WTC11 (cell line): ENCODE data around the gene PLEKHM3. TPM values are rescaled to one million over a fixed set of nuclear protein-coding genes. Genes with fewer than 3 reads are reported as not detected.

Experiments used
- ATAC-seq: fragments of 200-7000 bp; cut with Tn5 transposase; 2 replicates; pipeline ENCODE4 v1.10.0; 2021; ENCODE audit warnings: mild to moderate bottlenecking, moderate library complexity
- CTCF ChIA-PET: fragments of 300-600 bp; sonication (Branson Sonifier 250); formaldehyde crosslinking; loops from one replicate; lab custom pipeline; 2021; ENCODE audit warnings: antibody characterized with exemption; lab: Charles Lee
- POLR2A ChIA-PET: fragments of 350-600 bp; sonication (Branson Sonifier 250); formaldehyde crosslinking; loops from one replicate; lab custom pipeline; 2021; ENCODE audit warnings: antibody characterized with exemption; lab: Charles Lee
- DNase-seq: peaks from one replicate; pipeline ENCODE4 v3.0.0; 2021; ENCODE audit warnings: low spot score
- H3K27ac Mint-ChIP-seq: 2 replicates; pipeline ENCODE4 v1.8.0; 2021; ENCODE audit warnings: mixed read lengths
- H3K27me3 Mint-ChIP-seq: 2 replicates; pipeline ENCODE4 v1.8.0; 2021; ENCODE audit warnings: low read depth, mild to moderate bottlenecking, moderate library complexity, mixed read lengths
- H3K36me3 Mint-ChIP-seq: 2 replicates; pipeline ENCODE4 v1.8.0; 2021; ENCODE audit warnings: mixed read lengths
- H3K4me1 Mint-ChIP-seq: 2 replicates; pipeline ENCODE4 v1.8.0; 2022; ENCODE audit warnings: mixed read lengths
- H3K4me3 Mint-ChIP-seq: 2 replicates; pipeline ENCODE4 v1.8.0; 2021; ENCODE audit warnings: mild to moderate bottlenecking, moderate library complexity, mixed read lengths
- H3K9me3 Mint-ChIP-seq: 2 replicates; pipeline ENCODE4 v1.8.0; 2021; ENCODE audit warnings: mixed read lengths
- CREB1 ChIP-seq: sonication (generic); formaldehyde crosslinking; IDR thresholded peaks from 2 replicates; pipeline ENCODE4 v1.8.0; 2023; ENCODE audit warnings: mild to moderate bottlenecking, missing genetic modification reagents
- CREM ChIP-seq: sonication (generic); formaldehyde crosslinking; IDR thresholded peaks from 2 replicates; pipeline ENCODE4 v1.8.1; 2022; ENCODE audit warnings: mild to moderate bottlenecking, missing genetic modification reagents, moderate library complexity
- ESRRA ChIP-seq: sonication (generic); formaldehyde crosslinking; IDR thresholded peaks from 2 replicates; pipeline ENCODE4 v1.8.1; 2022; ENCODE audit warnings: mild to moderate bottlenecking, missing genetic modification reagents, borderline replicate concordance
- JAZF1 ChIP-seq: fragments of 250-450 bp; sonication (Bioruptor Pico); IDR thresholded peaks from 2 replicates; pipeline ENCODE4 v1.9.0; 2021; ENCODE audit warnings: moderate library complexity, mild to moderate bottlenecking, inconsistent platforms
- NFATC4 ChIP-seq: fragments of 250-450 bp; sonication (Bioruptor Pico); IDR thresholded peaks from 2 replicates; pipeline ENCODE4 v1.9.0; 2021; ENCODE audit warnings: mild to moderate bottlenecking
- NFYB ChIP-seq: sonication (generic); formaldehyde crosslinking; conservative IDR thresholded peaks from 2 replicates; pipeline ENCODE4 v1.8.0; 2022; ENCODE audit warnings: low read depth, missing genetic modification reagents
- RELA ChIP-seq: sonication (generic); formaldehyde crosslinking; IDR thresholded peaks from 2 replicates; pipeline ENCODE4 v1.8.1; 2022; ENCODE audit warnings: missing genetic modification reagents, mild to moderate bottlenecking, borderline replicate concordance
- SMAD4 ChIP-seq: sonication (generic); formaldehyde crosslinking; IDR thresholded peaks from 2 replicates; pipeline ENCODE4 v1.8.0; 2022; ENCODE audit warnings: mild to moderate bottlenecking, missing genetic modification reagents
- TEAD1 ChIP-seq: sonication (generic); formaldehyde crosslinking; IDR thresholded peaks from 2 replicates; pipeline ENCODE4 v1.8.0; 2022; ENCODE audit warnings: mild to moderate bottlenecking, missing genetic modification reagents
- ZNF121 ChIP-seq: sonication (generic); formaldehyde crosslinking; IDR thresholded peaks from 2 replicates; pipeline ENCODE4 v1.8.0; 2023; ENCODE audit warnings: missing genetic modification reagents
- ZNF317 ChIP-seq: sonication (generic); formaldehyde crosslinking; IDR thresholded peaks from 2 replicates; pipeline ENCODE4 v1.8.1; 2023; ENCODE audit warnings: low read depth, mild to moderate bottlenecking, moderate library complexity, missing genetic modification reagents, borderline replicate concordance
- ZNF423 ChIP-seq: fragments of 250-450 bp; sonication (Bioruptor Pico); IDR thresholded peaks from 2 replicates; pipeline ENCODE4 v2.1.2; 2022; ENCODE audit warnings: mild to moderate bottlenecking, moderate library complexity
- ZNF671 ChIP-seq: fragments of 250-450 bp; sonication (Bioruptor Pico); IDR thresholded peaks from 2 replicates; pipeline ENCODE4 v1.8.0; 2021; ENCODE audit warnings: mild to moderate bottlenecking
- total RNA-seq: library from RNA; stranded (reverse); gene quantifications from 3 replicates; pipeline ENCODE4 v1.2.3, GENCODE V29; 2021
- TF ChIP-seq, protein P1 (sequence below): sonication (generic); formaldehyde crosslinking; IDR thresholded peaks from 2 replicates; pipeline ENCODE4 v1.8.0; 2022; ENCODE audit warnings: mild to moderate bottlenecking, missing genetic modification reagents
- TF ChIP-seq, protein P2 (sequence below): fragments of 250-450 bp; sonication (Bioruptor Pico); IDR thresholded peaks from 2 replicates; pipeline ENCODE4 v1.9.0; 2021; ENCODE audit warnings: mild to moderate bottlenecking
- TF ChIP-seq, protein P3 (sequence below): sonication (generic); formaldehyde crosslinking; IDR thresholded peaks from 2 replicates; pipeline ENCODE4 v1.8.0; 2022; ENCODE audit warnings: mild to moderate bottlenecking, missing genetic modification reagents
- TF ChIP-seq, protein P4 (sequence below): sonication (generic); formaldehyde crosslinking; IDR thresholded peaks from 2 replicates; pipeline ENCODE4 v1.8.1; 2023; ENCODE audit warnings: mild to moderate bottlenecking, missing genetic modification reagents, moderate library complexity
- TF ChIP-seq, protein P5 (sequence below): sonication (generic); formaldehyde crosslinking; IDR thresholded peaks from 2 replicates; pipeline ENCODE4 v1.8.0; 2023; ENCODE audit warnings: missing genetic modification reagents

The PLEKHM3 gene
- total RNA-seq, 1 experiment from 2014 or later = 5.8 TPM

DNA sequence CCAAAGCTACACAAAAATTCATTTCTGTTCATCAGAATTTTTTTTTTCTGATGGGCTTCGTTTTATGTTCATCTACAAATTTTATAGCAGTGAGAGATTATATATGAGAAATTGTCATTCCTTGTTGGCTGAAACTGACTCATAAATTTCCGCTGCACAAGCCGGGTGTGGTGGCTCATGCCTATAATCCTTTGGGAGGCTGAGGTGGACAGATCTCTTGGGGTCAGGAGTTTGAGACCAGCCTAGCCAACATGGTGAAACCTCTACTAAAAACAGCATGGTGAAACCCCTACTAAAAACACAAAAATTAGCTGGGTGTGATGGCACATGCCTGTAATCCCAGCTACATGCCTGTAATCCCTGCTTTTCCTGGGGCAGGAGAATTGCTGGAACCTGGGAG lies 72.0 kb downstream of the PLEKHM3 start (continued):
- TF ChIP-seq NFATC4 (CRISPR knock-in tag) = no peak
- TF ChIP-seq, protein P1, sequence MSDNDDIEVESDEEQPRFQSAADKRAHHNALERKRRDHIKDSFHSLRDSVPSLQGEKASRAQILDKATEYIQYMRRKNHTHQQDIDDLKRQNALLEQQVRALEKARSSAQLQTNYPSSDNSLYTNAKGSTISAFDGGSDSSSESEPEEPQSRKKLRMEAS (CRISPR knock-in tag) = no peak

DNA sequence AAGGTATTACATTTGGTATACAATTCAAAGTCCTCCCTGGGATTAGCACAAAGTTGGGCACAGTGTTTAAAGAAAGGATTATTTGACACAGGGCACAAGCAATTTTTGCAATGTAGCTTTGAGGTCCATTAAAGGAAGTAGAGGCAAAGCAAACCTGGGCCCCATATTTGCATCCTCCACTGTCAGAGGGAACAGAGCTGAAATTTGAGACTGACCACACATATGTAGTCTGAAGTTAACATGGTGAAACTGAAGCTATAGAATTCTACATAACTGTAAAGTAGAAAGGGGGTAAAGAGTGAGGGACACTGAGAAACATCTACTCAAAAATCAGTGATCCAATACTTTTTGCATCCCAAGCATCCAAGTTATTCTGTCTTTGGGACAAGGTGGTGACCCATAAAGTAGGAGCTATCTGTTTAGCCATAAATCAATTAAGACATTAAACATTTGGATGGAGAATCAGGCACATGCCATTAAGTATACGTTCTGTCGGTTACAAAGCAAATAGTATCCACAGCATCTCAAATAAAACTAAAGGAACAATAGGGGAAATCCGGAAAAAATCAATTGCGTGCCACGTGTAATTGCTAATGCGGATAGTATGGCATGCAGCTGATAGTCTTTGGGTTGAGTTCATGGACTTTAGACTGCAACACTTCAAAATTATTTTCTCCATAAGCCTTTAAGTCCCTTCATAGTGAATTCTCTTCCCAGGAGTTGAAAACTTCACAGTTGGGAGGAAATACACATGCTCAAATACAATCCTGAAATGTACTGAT lies 72.6 kb downstream of the PLEKHM3 start:
- Mint-ChIP-seq H3K4me3 (no peak overlapping the region), H3K4me1 (peaks cover 42% of the 10 kb centered on the region), H3K27ac (no peak overlapping the region), H3K9me3 (no peaks in the 10 kb centered on the region), H3K27me3 (no peaks in the 10 kb centered on the region; the same call in 1 of the 2 replicates), H3K36me3 (no peaks in the 10 kb centered on the region)
- DNase-seq (no peak), ATAC-seq (no peak)
- POLR2A ChIA-PET = interaction anchor here (0.7 kb wide), 1 partner anchor 328 kb away, joined by 3 read pairs; the partner anchor contains the start of gene METTL21A
- CTCF ChIA-PET = interaction anchor here (0.6 to 1.5 kb wide), 5 partner anchors 13 to 161 kb away, joined by 3 to 7 read pairs (median 3); no protein-coding TSS in a partner anchor
- TF ChIP-seq, protein P2, sequence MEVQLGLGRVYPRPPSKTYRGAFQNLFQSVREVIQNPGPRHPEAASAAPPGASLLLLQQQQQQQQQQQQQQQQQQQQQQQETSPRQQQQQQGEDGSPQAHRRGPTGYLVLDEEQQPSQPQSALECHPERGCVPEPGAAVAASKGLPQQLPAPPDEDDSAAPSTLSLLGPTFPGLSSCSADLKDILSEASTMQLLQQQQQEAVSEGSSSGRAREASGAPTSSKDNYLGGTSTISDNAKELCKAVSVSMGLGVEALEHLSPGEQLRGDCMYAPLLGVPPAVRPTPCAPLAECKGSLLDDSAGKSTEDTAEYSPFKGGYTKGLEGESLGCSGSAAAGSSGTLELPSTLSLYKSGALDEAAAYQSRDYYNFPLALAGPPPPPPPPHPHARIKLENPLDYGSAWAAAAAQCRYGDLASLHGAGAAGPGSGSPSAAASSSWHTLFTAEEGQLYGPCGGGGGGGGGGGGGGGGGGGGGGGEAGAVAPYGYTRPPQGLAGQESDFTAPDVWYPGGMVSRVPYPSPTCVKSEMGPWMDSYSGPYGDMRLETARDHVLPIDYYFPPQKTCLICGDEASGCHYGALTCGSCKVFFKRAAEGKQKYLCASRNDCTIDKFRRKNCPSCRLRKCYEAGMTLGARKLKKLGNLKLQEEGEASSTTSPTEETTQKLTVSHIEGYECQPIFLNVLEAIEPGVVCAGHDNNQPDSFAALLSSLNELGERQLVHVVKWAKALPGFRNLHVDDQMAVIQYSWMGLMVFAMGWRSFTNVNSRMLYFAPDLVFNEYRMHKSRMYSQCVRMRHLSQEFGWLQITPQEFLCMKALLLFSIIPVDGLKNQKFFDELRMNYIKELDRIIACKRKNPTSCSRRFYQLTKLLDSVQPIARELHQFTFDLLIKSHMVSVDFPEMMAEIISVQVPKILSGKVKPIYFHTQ (CRISPR knock-in tag) = no peak
- TF ChIP-seq, protein P3, sequence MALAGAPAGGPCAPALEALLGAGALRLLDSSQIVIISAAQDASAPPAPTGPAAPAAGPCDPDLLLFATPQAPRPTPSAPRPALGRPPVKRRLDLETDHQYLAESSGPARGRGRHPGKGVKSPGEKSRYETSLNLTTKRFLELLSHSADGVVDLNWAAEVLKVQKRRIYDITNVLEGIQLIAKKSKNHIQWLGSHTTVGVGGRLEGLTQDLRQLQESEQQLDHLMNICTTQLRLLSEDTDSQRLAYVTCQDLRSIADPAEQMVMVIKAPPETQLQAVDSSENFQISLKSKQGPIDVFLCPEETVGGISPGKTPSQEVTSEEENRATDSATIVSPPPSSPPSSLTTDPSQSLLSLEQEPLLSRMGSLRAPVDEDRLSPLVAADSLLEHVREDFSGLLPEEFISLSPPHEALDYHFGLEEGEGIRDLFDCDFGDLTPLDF = no peak
- TF ChIP-seq SMAD4 (CRISPR knock-in tag) = no peak
- no peak for TF ChIP-seq CREB1 (CRISPR knock-in tag)
- TF ChIP-seq ESRRA = no peak
- TF ChIP-seq, protein P4, sequence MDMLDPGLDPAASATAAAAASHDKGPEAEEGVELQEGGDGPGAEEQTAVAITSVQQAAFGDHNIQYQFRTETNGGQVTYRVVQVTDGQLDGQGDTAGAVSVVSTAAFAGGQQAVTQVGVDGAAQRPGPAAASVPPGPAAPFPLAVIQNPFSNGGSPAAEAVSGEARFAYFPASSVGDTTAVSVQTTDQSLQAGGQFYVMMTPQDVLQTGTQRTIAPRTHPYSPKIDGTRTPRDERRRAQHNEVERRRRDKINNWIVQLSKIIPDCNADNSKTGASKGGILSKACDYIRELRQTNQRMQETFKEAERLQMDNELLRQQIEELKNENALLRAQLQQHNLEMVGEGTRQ (CRISPR knock-in tag) = no peak
- no peak for TF ChIP-seq ZNF423 (CRISPR knock-in tag)
- TF ChIP-seq, protein P5, sequence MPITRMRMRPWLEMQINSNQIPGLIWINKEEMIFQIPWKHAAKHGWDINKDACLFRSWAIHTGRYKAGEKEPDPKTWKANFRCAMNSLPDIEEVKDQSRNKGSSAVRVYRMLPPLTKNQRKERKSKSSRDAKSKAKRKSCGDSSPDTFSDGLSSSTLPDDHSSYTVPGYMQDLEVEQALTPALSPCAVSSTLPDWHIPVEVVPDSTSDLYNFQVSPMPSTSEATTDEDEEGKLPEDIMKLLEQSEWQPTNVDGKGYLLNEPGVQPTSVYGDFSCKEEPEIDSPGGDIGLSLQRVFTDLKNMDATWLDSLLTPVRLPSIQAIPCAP (CRISPR knock-in tag) = no peak
- TF ChIP-seq ZNF121 (CRISPR knock-in tag) = no peak
- TF ChIP-seq TEAD1 (CRISPR knock-in tag) = no peak
- TF ChIP-seq CREM = no peak
- TF ChIP-seq ZNF671 (CRISPR knock-in tag) = no peak
- no peak for TF ChIP-seq NFYB (CRISPR knock-in tag)

DNA sequence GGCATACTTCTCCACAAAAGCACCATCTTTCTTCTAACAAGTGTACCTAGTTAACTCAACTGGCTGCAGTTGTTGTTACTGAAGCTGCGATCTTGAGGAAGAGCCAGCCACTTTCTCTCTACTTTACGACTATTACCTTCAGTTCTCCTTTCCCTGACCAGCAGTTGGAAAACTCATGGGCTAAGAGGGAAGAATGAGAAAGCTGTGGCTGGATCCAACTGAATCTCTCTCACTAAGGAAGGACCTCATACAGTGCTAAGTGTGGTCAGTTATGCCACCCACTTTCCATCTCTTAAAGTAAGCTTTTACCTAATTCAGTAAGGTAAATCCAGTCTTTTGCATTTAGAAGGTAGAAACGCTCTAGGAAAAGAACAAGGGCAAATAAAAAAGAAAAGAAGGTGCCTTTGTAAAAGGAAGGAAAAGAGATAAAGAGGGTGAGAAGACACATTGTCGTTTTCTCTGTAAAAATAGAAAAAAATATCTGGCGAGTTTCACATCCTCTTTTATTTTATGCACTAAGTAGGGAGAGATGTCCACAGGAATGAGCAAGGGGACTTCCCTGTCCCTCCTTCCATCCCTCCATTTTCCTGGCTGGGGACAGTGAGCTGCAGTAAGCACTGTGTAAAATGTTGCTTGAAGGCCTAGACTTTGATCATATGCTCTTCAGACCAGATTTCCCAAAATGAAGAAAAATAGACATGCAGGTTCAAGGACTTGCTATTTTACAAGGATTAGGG lies 73.4 kb downstream of the PLEKHM3 start:
- ATAC-seq = peak; percentile 68

More for the DNA sequence above, 73.4 kb downstream of the PLEKHM3 start:
- Mint-ChIP-seq H3K4me1 (peaks cover 50% of the 10 kb centered on the region), H3K27me3 (no peaks in the 10 kb centered on the region; the same call in 1 of the 2 replicates), H3K4me3 (peak overlapping the region; percentile 29; the same call in 1 of the 2 replicates), H3K27ac (peak overlapping the region; percentile 58; the same call in 1 of the 2 replicates), H3K36me3 (no peaks in the 10 kb centered on the region), H3K9me3 (no peaks in the 10 kb centered on the region)
- POLR2A ChIA-PET = interaction anchor here (0.7 kb wide), 1 partner anchor 327 kb away, joined by 3 read pairs; the partner anchor contains the start of gene METTL21A
- no peak for DNase-seq
- CTCF ChIA-PET = interaction anchor here (1.5 kb wide), 1 partner anchor 160 kb away, joined by 3 read pairs; no protein-coding TSS in a partner anchor
- TF ChIP-seq, protein P1 (CRISPR knock-in tag) = no peak
- TF ChIP-seq JAZF1 (no peak), ESRRA (no peak), RELA (CRISPR knock-in tag) (no peak), TEAD1 (CRISPR knock-in tag) (no peak), ZNF317 (CRISPR knock-in tag) (no peak)
- TF ChIP-seq, protein P4 (CRISPR knock-in tag) = no peak
